ENCODE data around the gene TACC2.

TACC2 gene

GRCh38 chr10:122234416-122234815 is 245.5 kb downstream of the TACC2 start:
- DNase-seq = no peak

DNA sequence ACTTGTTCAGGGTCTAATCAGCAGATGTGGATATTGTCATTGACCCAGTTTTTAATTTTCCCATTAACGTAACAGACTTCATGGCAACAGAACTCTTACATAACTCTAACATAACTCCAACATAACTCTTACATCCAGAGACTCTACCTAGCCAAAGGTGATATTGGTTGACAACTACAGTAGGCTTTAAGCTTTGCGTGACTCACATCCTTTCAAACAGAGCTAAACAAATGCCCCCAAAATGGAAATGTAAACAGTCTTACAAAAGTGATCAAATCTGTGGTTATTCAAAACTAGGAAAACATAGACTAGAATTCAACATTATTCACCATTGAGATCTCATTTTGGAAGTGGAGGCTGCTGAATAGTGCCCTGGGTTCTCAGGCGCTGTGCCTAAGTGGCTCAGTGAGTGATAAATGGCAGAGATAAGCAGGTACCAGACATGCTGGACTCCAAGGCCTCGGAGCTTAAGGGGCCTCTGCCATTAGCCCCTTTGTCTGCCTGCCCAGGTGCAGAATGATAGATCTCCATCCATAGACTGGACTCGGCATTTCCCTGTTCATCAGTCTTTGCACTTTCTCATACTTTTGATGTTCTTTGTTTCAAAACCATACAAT is 247.8 kb downstream of the TACC2 start:
- no peak for DNase-seq

DNA sequence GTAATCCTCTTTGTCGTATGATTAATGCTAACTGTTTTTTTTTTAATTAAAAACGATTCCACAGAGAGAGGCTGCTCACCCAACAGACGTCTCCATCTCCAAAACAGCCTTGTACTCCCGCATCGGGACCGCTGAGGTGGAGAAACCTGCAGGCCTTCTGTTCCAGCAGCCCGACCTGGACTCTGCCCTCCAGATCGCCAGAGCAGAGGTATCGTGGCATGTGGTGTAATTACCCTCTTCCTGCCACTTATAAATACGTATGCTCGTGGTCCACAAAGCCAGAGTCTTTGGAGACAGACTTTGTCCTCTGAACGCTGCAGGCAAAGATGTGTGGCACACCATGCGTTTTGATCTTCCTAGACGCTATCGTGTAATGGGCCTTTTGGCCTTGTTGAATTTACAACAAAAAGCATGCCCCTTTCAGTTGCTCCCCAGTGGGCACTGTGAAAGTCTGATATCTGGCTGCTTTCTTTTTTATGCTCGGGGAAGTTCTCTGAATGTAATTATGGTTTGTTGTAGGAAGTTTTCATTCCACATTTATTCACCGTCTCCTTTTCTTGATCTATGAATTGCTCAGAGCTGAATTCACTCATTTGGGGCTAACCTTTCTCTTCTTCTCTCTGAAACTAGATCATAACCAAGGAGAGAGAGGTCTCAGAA is 248.5 kb downstream of the TACC2 start:
- no peak for DNase-seq

DNA sequence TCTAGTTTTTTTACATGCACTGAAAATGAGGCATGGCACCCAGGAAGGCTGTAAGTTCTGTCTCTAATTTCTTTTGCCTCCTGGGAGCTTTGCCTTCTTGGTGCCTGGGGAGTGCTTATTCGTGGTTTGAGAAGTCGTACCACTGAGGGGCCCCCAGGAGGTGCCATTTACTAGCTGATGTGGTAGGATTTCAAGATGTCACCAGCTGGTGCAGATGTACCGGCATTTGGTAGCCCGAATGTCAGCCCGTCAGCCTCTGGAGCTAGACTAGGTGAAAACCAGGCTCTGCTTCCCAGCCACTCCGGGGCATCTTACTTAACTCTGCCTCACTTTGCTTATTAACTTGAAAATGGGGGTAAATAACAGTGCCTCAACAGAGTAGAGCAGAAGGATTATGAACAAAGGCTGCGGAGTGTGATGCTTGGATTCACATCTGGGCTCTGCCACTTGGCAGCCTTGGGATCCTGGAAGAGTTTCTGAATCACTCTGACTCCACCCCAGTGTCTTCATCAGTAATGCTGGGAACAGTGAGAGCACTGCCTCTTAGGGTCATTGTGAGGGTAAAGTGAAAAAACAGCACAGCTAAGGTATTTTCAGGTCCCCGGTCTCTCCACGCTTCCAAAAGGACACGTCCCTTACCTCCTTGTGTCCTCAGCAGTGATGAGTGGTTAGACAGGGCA is 250.8 kb downstream of the TACC2 start:
- DNase-seq = no peak

DNA sequence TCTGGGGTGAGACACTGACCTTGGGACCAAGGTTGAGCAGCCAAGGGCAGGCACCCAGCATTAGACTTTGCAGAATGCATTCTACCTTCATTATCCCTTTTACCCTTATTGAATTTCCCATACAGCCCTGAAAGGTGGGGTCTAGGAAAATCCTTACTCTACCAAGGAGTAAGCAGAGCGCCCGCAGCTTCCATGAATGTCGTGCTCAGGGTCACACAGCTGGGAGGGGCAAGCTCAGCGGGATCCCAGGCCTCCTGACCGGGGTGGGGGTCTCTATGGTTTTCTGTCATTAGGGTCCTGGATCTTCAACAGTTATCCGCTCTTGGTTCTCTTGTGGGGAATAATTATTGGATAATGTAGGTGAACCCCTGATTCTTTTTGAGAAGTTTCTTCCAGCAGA is 251.4 kb downstream of the TACC2 start:
- no peak for DNase-seq

DNA sequence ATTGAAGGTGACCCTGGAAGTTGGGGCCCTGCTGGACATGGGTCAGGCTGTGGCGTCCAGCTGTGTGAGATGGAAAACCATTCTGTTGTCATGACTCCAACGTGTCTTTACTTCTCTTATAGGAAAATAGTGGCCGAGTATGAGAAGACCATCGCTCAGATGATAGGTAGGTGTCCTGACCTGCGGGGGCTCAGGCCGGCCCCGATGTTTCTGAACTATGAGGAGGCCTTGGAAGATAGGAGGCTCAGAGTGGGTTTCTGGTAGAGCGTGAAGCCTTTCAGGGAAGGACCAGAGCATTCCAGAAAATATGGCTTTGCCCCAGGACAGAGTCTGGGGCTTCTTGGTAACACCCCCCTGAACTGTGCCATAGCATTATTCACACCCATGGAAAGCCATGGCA is 252.9 kb downstream of the TACC2 start:
- DNase-seq = no peak

GRCh38 chr10:122243550-122243949 is 254.6 kb downstream of the TACC2 start:
- no peak for DNase-seq

DNA sequence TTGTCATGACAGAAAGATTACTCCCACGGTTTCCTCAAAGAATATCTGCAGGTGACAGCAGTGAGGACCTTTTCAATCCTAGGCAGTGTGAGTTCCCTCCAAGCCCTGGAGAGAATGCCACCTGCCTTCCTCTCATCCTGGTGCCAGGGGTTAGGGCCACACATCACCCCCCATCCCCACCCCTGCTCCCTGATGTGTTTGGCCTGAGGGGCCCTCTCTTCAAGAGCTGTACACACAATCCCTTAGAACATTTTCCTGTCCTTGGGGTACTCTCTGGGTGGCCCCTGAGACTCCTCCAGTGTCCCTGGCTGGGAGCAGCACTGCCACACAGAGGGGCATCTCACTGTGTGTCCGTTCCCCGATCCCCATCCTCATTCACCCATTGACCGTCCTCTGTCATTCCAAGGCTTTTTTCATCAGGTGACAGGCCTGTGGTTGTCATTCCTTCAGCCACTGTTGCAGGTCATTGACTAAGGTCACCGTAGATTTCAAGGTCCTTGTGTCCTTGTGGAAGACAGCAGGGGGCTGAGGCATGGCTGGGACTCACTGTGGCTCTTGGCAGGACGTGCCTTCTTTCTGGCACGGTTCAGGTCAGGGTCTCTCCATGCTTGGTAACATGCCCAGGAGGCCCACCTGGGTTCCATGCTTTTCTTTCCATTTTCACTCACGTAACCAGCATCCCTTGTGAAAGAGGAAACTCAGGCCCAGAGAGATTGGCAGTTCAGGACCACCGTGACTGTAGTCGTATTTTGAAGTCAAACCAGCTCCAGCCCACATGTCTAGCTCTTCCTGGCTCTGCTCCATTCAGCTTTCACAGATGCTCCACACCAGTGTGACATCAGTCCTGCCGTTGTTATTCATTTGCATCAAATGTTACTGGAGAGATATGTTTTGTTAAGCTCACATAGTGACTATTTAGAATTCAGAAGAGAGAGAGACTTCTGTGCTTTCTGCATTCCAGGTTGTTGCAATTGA is 255.3 kb downstream of the TACC2 start:
- DNase-seq = no peak

- DNase-seq = no peak
Observed at GRCh38 chr10:122245136-122245535, 256.2 kb downstream of the TACC2 start.

DNA sequence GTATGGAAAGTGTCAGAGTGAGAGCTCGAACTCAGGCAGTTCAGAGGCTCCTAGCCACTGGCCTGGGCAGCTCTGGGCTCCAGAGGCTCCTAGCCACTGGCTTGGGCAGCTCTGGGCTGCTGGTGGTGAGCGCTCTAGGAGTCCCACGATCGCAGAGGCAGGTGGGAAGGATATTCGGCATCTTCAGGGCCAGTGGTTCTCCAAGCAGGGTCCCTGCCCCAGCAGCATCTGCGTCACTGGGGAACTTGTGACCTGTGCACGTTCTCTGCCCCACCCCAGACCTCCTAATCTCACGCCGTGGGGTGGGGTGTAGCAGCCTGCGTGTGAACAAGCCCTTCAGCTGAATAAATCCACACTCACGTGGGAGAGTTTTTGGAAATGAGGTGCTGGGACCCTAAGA is 256.9 kb downstream of the TACC2 start:
- DNase-seq = no peak

GRCh38 chr10:122246830-122247520 is 258.0 kb downstream of the TACC2 start:
- no peak for DNase-seq

DNA sequence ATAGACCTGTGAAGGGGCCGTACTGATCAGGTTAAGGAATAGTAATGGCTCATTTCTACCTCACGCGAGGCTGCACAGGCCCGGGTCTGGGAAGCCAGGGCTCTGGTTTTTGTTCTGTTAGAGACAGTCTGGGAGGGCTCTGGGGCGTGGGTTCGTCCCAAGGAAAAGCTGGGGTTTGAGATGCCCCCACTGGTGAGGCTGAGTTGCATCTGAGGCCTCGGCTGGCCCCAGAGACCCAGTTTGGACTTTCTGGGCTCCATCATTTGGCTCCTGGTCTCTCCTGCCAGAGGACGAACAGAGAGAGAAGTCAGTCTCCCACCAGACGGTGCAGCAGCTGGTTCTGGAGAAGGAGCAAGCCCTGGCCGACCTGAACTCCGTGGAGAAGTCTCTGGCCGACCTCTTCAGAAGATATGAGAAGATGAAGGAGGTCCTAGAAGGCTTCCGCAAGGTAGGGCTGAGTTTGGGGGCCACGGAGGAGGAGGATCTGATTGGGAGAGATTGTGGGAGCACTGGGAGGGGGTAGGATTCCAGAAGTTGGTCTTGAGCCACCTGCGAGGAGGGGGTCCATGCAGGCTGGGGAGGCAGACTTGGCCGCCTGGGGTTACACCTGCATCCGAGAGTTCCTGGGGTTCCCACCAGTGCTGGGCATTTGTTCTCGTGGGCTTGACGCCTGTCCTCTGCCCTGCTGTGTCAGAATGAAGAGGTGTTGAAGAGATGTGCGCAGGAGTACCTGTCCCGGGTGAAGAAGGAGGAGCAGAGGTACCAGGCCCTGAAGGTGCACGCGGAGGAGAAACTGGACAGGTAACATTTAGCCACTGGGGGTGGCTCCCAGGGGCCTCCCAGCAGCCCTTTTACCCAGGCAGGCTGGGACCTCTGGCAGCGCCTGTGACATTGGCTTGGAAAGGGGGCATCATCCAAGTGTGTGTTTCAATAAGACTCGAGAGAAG is 259.7 kb downstream of the TACC2 start:
- DNase-seq = no peak

- no peak for DNase-seq
Observed at GRCh38 chr10:122249303-122249850, 260.4 kb downstream of the TACC2 start.

DNA sequence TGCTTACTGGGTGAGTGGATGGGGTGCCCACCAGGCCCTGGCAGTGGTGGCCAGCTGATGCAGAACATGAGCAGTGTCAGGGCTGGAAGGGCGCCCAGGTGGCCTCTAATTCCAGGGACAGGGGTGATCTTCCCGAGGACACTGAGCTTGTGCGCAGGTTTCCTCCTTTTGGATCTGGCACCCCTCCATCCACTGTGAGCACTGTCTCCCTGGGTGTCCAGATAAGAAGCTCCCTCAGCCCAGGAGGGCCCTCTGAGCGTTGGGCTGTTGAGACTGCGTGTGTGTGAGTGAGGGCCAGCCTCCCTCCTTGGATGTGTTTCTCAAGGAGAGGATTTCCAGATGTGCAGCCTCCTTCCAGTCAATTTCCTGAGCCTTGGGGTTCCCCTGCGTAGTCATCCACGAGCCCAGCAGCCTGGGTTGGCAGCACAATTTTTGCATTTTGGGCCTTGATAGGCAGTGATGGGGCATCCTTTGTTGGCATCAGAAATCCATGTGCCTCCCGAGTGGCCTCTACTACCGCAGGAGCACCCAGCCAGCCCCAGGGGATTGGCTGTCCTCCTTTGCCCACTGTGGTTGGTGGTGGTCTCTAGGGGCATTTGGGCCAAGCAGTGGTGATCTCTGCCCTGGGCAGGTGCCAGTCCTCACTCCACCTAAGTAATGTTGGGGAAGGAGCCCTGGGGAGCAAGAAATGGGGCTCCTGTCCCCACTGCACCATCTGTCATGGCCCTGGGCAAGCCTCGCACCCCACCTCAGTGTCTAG is 261.2 kb downstream of the TACC2 start:
- DNase-seq = no peak

GRCh38 chr10:122251459-122252255 is 262.7 kb downstream of the TACC2 start:
- no peak for DNase-seq

DNA sequence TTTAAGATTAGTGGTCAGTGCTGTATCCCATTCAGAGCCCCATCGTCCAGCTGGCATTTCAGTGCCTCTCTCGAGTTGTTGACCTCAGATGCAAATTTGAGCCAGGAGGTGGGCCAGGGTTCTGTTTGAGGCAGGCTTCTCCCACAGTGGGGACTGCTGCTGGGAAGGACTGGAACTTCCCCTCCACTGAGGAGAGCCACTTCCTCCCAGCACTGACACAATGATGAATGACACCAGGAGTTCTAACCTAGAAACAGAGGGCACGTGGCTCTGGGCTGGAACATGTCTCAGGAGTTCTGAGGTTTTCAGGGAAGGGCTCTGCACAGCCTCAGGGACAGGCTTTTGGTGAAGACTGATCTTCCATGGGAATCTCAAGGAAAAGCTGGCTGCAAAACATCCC is 263.8 kb downstream of the TACC2 start:
- no peak for DNase-seq

DNA sequence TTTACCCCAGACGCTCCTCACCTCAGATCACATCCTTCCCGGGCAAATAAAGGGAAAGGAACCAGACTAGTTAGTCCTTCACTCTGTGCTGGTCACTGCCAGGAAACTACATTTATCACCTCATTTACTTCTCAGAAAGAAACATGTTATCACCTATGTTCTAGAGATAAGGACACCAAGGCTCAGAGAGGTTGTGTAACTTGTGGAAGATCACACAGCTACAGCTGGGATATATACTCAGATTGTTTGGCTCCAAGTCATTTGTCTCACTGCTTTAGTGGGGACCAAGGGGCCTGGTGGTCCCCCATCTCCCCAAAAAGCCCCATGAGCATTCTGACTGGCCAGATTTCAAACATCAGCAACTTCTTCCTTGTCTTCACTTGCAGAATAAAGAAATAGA is 264.6 kb downstream of the TACC2 start:
- no peak for DNase-seq

DNA sequence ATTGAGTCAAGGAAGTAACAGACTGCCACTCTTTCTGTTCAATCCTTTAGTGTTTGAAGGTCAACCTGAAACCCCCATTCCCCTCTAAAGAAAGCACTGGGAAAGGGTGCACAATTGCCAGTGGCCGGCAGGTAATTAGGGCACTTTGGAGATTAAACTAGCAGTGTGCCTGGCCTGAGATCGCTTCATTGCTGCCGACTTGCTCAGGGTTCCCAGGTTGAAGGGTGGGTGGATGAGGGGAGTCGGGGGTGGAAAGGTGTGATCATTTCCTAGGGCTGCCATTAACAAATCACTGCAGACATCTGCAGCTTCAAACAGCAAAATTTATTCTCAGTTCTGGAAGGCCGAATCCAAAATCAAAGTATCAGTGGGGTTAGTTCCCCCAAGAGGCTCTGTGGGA is 265.9 kb downstream of the TACC2 start:
- DNase-seq = no peak
